ENCODE results near the gene LCA5L.
"Not testable (repeated sequence)": the region's sequence is repeated elsewhere in the genome, so short reads cannot be mapped to it uniquely, and the experiment has no call there.

The LCA5L gene

GRCh38 chr21:39386899-39387298 is 58.7 kb downstream of the LCA5L start:
- no peak for FAIRE-seq

GRCh38 chr21:39386194-39386593 is 59.4 kb downstream of the LCA5L start:
- no peak for FAIRE-seq

GRCh38 chr21:39385299-39386145 is 60.1 kb downstream of the LCA5L start:
- no peak for FAIRE-seq

- no peak for FAIRE-seq
These were observed 60.8 kb downstream of the LCA5L start for GRCh38 chr21:39384674-39385298.

GRCh38 chr21:39382096-39382495 is 63.5 kb downstream of the LCA5L start:
- FAIRE-seq = not testable (repeated sequence)

- FAIRE-seq = no peak
These were observed 64.6 kb downstream of the LCA5L start for GRCh38 chr21:39381009-39381408.

- peak; percentile 77 for FAIRE-seq
These were observed 65.3 kb downstream of the LCA5L start for GRCh38 chr21:39379986-39380891.

GRCh38 chr21:39377444-39378050 is 68.0 kb downstream of the LCA5L start:
- no peak for FAIRE-seq

- no peak for FAIRE-seq
These were observed 70.1 kb downstream of the LCA5L start for GRCh38 chr21:39375446-39375845.

- no peak for FAIRE-seq
These were observed 71.5 kb downstream of the LCA5L start for GRCh38 chr21:39374046-39374445.

GRCh38 chr21:39373634-39374033 is 71.9 kb downstream of the LCA5L start:
- FAIRE-seq = peak; percentile 28

- FAIRE-seq = not testable (repeated sequence)
These were observed 75.7 kb downstream of the LCA5L start for GRCh38 chr21:39369896-39370288.

GRCh38 chr21:39367783-39368182 is 77.8 kb downstream of the LCA5L start:
- no peak for FAIRE-seq

GRCh38 chr21:39366563-39366962 is 79.0 kb downstream of the LCA5L start:
- FAIRE-seq = no peak

- no peak for FAIRE-seq
These were observed 80.6 kb downstream of the LCA5L start for GRCh38 chr21:39364949-39365348.

- FAIRE-seq = no peak
These were observed 81.7 kb downstream of the LCA5L start for GRCh38 chr21:39363607-39364555.

GRCh38 chr21:39362733-39363132 is 82.8 kb downstream of the LCA5L start:
- FAIRE-seq = no peak

- FAIRE-seq = no peak
These were observed 86.2 kb downstream of the LCA5L start for GRCh38 chr21:39359382-39359781.
